Astrocyte of the spinal cord (primary cell): ENCODE results near the gene LMO7.

ENCODE experiments used
- DNase-seq: peaks from one replicate; pipeline ENCODE4 v3.0.0; 2011; ENCODE audit warnings: low read depth, low spot score
- H3K4me3 ChIP-seq: 2 replicates; pipeline ENCODE4 v1.5.1; 2011; ENCODE audit warnings: low read depth, mild to moderate bottlenecking, low read length, moderate library complexity
- in situ Hi-C: cut with HindIII; loops from 2 replicates; pipeline ENCODE4 v1.10.0; 2017; ENCODE audit warnings: low sequenced_read_pairs
- TF ChIP-seq, protein P1 (sequence below): IDR thresholded peaks from 2 replicates; pipeline ENCODE4 v1.5.1; 2012; ENCODE audit warnings: low read depth, mild to moderate bottlenecking, low read length, inconsistent platforms

LMO7 gene

DNA sequence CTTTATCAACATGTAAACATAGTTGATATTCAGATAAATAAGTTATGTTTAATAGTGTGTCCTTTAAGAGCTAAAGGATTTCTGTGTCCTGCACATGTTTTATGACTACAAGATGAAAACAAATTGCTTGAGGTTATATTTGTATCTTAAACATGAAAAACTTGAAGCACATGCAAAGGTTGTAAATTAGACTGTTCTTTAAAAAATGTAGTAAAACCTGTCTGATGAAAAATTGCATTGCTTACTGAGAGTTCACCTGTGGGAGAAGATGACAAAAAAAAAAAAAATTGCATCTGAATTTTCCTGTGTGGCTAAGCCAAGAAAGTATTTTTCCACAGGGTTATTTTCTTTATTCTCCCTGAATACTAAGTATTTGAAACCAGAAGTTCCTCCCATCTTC lies 25.7 kb upstream of the LMO7 start:
- no peak for DNase-seq
- TF ChIP-seq, protein P1, sequence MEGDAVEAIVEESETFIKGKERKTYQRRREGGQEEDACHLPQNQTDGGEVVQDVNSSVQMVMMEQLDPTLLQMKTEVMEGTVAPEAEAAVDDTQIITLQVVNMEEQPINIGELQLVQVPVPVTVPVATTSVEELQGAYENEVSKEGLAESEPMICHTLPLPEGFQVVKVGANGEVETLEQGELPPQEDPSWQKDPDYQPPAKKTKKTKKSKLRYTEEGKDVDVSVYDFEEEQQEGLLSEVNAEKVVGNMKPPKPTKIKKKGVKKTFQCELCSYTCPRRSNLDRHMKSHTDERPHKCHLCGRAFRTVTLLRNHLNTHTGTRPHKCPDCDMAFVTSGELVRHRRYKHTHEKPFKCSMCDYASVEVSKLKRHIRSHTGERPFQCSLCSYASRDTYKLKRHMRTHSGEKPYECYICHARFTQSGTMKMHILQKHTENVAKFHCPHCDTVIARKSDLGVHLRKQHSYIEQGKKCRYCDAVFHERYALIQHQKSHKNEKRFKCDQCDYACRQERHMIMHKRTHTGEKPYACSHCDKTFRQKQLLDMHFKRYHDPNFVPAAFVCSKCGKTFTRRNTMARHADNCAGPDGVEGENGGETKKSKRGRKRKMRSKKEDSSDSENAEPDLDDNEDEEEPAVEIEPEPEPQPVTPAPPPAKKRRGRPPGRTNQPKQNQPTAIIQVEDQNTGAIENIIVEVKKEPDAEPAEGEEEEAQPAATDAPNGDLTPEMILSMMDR = no peak
- H3K4me3 ChIP-seq = no peak overlapping the region
- in situ Hi-C loops = no loop called here

DNA sequence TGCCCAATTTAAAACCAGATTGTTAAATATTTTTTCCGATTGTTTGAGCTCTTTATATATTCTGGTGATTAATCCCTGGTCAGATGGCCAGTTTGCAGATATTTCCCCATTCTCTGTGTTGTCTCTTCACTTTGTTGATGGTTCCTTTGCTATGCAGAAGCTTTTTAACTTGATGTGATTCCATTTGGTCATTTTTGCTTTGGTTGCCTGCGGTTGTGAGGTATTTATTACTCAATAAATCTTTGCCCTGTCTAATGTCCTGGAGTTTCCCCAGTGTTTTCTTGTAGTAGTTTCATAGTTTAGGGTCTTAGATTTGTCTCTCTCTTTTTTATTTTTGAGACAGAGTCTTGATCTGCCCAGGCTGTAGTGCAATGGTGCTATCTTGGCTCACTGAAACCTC lies 23.8 kb upstream of the LMO7 start:
- in situ Hi-C loops = no loop called here
- no peak for DNase-seq
- H3K4me3 ChIP-seq = no peak overlapping the region
- TF ChIP-seq, protein P1 = no peak

DNA sequence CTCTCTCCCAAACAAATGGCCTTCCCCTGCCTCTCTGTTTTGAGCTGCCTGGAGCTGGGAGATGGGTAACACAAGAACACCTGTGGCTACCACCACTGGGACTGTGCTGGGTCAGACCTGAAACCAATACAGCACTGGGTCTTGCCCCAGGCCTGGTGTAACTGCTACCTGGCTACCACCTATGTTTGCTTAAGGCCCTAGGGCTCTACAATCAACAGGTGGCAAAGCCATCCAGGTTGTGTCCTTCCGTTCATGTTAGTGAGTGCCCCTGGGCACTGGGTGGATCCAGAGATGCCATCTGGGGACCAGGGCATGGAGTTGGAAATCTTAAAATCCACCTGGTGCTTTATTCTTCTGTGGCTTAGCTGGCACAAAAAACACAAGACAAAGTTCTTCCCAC lies 18.9 kb upstream of the LMO7 start:
- TF ChIP-seq, protein P1 = no peak
- H3K4me3 ChIP-seq = no peak overlapping the region
- in situ Hi-C loops = no loop called here
- no peak for DNase-seq

DNA sequence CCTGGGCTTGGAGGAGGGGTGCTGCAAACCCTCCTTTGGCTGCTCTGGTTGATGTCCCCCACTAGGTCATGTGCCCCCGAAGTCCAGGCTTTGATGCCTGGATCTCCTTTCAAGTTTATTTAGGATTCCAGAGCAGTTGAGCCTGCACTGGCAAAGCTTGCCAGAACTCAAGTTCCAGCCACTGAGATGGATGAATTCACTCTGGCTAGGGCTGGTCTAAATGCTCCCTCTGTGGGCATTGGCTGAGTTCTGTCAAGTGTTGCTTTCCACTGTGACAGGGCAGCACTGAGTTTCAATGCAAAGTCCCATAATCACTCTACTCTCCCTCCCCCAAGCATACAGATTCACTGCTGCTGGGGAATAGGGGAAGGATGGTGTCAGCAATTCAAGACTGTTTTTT lies 17.8 kb upstream of the LMO7 start:
- TF ChIP-seq, protein P1 = no peak
- DNase-seq = no peak
- H3K4me3 ChIP-seq = no peak overlapping the region
- in situ Hi-C loops = no loop called here

DNA sequence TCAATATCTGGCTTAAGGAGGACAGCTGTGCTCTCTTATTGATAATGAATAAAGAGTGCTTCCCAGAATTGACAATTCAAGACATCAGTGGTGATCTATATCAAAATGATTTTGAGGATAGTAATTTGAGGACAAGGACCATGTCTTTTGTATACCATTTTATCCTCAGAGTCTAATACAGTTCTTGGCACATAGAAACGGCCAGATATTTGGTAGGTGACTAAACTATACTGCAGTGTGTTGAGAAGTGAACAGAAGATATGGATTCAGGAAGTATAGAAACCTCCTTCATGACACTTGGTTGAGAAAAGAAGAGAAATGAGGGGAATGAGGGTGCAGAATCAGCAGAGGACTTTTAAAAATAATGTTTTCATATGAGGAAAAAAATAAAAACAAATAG lies 16.1 kb upstream of the LMO7 start:
- no peak for DNase-seq
- in situ Hi-C loops = no loop called here
- TF ChIP-seq, protein P1 = no peak
- H3K4me3 ChIP-seq = no peak overlapping the region

DNA sequence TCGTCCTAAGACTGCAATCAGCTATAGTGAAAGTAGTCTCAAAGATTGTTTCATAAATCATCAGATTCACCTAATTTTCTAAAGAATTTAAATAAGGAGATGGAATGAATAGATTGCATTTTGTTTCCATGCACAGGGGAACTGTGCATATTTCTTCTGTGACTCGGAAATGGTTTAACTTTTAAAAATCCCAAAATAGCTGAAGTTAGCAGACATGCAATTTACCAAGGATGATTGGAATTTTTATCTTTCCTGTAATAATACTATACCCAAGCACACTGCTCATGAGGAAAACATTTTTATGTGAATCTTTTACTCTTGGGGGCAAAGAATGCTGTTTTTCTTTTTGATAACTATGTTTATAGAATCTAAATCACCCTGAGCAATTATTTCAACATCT lies 15.0 kb upstream of the LMO7 start:
- H3K4me3 ChIP-seq = no peak overlapping the region

More for the DNA sequence above, 15.0 kb upstream of the LMO7 start:
- in situ Hi-C loops = no loop called here
- TF ChIP-seq, protein P1 = no peak
- DNase-seq = peak; percentile 70
